Measurements from ENCODE around the gene BTN1A1.

BTN1A1 gene

DNA sequence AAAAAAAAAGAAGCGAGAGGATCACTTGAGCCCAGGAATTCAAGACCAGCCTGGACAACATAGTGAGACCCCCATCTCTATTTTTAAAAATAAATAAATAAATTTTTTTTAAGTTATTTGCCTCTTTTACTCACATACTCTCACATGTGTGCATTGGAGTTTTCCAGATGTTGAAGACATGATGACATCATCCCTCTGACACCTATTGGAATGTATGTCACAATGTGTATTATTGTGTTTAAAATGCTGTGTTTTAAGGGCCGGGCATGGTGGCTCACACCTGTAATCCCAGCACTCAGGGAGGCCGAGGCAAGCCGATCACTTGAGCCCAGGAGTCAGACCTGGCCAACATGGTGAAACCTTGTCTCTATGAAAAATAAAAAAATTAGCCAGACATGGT is 17.8 kb upstream of the BTN1A1 start:
- H3K4me3 ChIP-seq (ENCODE audit: low read depth, low read length) = no peak overlapping the region
- no peak for TF ChIP-seq CTCF (IDR thresholded peaks at IDR 0.05; ENCODE audit: low read depth, low read length, missing control alignments)
- in situ Hi-C loops (cut with HindIII; ENCODE audit: low sequenced_read_pairs) = no loop called here
- DNase-seq (ENCODE audit: low read depth) = no peak

- no peak for TF ChIP-seq CTCF (IDR thresholded peaks at IDR 0.05; ENCODE audit: low read depth, low read length, missing control alignments)
Measured at GRCh38 chr6:26483727-26484126, 16.4 kb upstream of the BTN1A1 start.

GRCh38 chr6:26484161-26484560 is 15.9 kb upstream of the BTN1A1 start:
- no peak for TF ChIP-seq CTCF (IDR thresholded peaks at IDR 0.05; ENCODE audit: low read depth, low read length, missing control alignments)
- no peak for DNase-seq (ENCODE audit: low read depth)
- in situ Hi-C loops (cut with HindIII; ENCODE audit: low sequenced_read_pairs) = no loop called here
- no peak overlapping the region for H3K4me3 ChIP-seq (ENCODE audit: low read depth, low read length)

More at GRCh38 chr6:26483727-26484126, 16.4 kb upstream of the BTN1A1 start:
- DNase-seq (ENCODE audit: low read depth) = no peak
- no peak overlapping the region for H3K4me3 ChIP-seq (ENCODE audit: low read depth, low read length)
- in situ Hi-C loops (cut with HindIII; ENCODE audit: low sequenced_read_pairs) = no loop called here

- in situ Hi-C loops (cut with HindIII; ENCODE audit: low sequenced_read_pairs) = no loop called here
- TF ChIP-seq CTCF (IDR thresholded peaks at IDR 0.05; ENCODE audit: low read depth, low read length, missing control alignments) = no peak
- DNase-seq (ENCODE audit: low read depth) = no peak
- no peak overlapping the region for H3K4me3 ChIP-seq (ENCODE audit: low read depth, low read length)
Measured at GRCh38 chr6:26485112-26485780, 14.9 kb upstream of the BTN1A1 start.

- no peak for TF ChIP-seq CTCF (IDR thresholded peaks at IDR 0.05; ENCODE audit: low read depth, low read length, missing control alignments)
- no peak for DNase-seq (ENCODE audit: low read depth)
- no peak overlapping the region for H3K4me3 ChIP-seq (ENCODE audit: low read depth, low read length)
- in situ Hi-C loops (cut with HindIII; ENCODE audit: low sequenced_read_pairs) = no loop called here
Measured at GRCh38 chr6:26486358-26486757, 13.7 kb upstream of the BTN1A1 start.

DNA sequence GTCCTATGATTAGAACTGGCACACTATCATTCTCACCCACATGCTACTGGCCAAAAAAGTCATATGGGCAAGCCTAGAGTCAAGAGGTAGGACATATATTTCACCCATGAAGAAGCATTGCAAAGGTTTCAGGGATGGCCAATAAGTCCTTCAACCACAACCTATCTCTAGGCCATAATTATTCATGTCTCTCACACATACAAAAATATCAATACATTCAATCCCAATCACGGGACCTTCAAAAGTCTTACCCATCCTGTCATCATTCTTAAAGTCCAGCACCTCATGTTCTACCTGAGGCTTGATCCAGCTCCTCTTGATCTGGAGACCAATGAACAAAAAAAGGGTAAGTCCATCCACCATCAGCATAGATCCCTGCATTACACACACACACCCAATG is 12.6 kb upstream of the BTN1A1 start:
- DNase-seq (ENCODE audit: low read depth) = no peak
- no peak overlapping the region for H3K4me3 ChIP-seq (ENCODE audit: low read depth, low read length)
- no peak for TF ChIP-seq CTCF (IDR thresholded peaks at IDR 0.05; ENCODE audit: low read depth, low read length, missing control alignments)
- in situ Hi-C loops (cut with HindIII; ENCODE audit: low sequenced_read_pairs) = no loop called here

Measured in astrocyte of the cerebellum (primary cell).